Stimulated activated CD8-positive, alpha-beta memory T cell treated with anti-CD3 and anti-CD28 coated beads, Interleukin-7, amount 100 ng/mL, for 4 hours (primary cell): Measurements from ENCODE around the gene SLC38A7.

ENCODE experiments used
- DNase-seq, 2 donors: peaks; one replicate each; pipeline ENCODE4 v3.0.0-alpha.2; 2020; ENCODE audit warnings: low read depth in 2 of 2

Gene SLC38A7

DNA sequence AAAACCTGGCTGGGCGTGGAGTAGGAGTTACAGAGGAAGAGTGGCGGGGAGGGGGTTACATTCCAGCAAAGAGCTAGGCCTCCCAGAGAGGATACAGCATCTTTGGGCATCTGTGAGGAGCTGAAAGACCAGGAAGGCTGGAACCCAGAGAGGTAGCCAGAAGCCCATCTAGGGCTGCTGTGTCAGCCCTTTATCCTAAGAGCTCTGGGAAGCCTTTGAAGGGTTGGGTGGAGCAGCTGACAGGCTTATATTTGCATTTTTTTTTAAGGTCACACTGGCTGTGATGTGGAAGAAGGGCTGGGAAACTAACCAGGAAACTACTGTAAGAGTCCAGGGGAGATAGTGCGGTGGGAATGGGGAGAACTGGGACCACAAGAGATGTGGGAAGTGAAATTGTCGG is 48.1 kb downstream of the SLC38A7 start:
- DNase-seq: no peak

- no peak for DNase-seq
Measured at GRCh38 chr16:58635502-58635901, 49.1 kb downstream of the SLC38A7 start.

- no peak for DNase-seq
Measured at GRCh38 chr16:58634265-58634802, 50.2 kb downstream of the SLC38A7 start.

DNA sequence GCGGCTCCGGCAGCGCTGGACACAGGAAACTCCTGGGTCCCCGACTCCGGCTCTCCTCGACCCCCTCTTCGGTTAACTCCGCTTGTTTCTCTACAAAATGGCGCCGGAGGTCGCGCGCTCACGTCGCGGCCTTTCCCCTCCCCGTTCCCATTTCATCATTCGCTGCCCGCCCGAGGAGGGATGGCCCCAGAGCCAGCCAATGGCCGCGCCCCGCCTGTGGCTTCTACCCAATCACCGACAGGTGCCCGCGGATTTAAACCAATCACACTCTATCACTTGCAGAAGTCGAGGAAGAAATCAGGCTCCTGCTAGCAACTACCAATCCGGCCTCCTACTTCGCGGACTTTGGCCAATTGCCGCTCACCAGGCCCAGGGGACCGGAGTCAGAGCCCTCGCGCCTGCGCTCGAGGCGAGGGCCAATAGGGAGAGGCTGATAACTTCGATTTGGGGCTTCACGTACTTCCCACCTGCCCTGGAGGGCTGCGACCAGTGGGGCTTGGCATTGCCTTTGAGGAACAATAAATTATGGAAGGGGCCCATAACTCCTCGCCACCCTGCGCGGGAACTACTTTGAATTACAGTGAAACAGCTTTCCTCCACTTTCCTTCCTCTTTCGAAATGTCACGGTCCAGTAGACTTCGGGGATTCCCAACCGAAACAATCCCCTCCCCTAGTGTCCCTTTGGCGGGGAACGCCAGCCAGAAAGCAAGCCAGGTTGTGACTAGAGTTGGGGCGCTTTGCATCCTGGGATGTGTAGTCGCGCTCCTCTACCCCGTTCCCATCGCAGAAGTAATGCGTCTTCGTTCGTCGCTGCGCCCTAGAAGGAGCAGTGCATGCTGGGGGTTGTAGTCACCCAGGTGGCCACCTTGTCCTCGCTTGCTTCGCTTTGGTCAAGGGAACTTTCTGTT is 54.6 kb downstream of the SLC38A7 start, which contains the start of gene CNOT1:
Gene CNOT1 (minus strand): TSS at position 94 of the 908 bp plus-strand sequence. CDS start 30,489 bp downstream, outside the sequence.
- DNase-seq: peak; percentile 96 to 97

DNA sequence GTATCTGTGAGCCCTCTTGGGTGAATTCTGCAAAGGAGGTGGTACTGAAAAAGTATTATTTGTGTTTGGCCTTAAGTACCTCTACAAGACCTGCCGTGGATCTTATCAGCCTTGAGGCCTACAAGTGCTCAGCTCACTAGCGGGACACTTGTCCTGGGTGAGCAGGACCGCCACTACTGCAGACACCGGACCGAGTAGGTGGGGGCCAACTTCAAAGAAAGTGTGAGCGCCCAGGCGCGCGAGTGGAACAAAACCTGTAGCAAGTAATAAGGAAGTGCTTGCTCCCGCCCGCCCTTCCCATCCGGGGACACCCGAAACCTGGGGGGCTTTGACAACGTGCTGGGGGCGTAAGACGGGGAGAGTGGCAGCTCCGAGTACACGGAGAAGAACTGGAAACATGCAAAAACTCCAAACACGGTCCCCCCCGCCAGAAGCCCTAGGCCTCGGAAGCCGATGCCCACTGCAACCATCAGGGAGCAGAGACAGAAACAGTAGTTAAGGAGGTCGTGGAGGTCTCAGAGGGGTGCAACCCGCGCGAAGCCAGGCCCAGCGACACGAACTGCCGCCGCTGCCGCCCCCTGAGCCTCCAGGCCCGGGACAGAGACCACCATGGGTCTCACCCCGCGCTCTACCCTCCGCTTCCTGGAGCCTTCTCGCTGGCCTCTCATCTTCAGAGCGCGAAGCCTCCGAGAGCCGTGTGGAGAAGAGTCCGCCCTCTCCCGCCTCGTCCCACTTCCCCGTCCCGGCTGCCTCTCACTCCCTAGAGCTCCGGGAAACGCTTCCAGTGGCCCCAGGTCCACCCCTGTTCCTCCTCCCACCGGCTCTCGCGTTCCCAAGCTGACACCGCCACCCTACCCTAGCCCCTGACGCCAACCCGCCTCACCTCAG is 55.5 kb downstream of the SLC38A7 start:
- peak; percentile 12 to 44 for DNase-seq

GRCh38 chr16:58624209-58624608 is 60.4 kb downstream of the SLC38A7 start:
- no peak for DNase-seq

DNA sequence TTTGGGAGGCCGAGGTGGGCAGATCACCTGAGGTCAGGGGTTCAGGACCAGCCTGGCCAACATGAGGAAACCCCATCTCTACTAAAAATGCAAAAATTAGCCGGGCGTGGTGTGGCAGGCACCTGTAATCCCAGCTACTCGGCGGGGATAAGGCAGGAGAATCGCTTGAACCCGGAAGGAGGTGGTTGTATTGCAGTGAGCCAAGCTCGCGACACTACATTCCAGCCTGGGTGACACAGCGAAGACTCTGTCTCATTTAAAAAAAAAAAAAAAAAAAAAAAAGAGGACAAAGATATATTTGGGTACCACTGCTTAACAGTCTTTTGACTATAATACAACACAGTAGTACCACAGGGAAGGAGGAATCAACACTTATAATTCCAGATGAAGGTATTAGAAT is 64.2 kb downstream of the SLC38A7 start:
- no peak for DNase-seq

- DNase-seq: no peak
Measured at GRCh38 chr16:58615280-58615679, 69.3 kb downstream of the SLC38A7 start.
